K562 (cell line): ENCODE data around the gene CASD1.

ENCODE experiments used
- FOXP1 ChIP-seq: sonication (generic); formaldehyde crosslinking; IDR thresholded peaks from 2 replicates; pipeline ENCODE4 v1.8.0; 2022; ENCODE audit warnings: mild to moderate bottlenecking, missing genetic modification reagents
- MEF2D ChIP-seq: conservative IDR thresholded peaks from 2 replicates; pipeline ENCODE4 v1.6.1; 2016; ENCODE audit warnings: low read depth, missing genetic modification characterization, missing compliant biosample characterization
- POLR2AphosphoS5 ChIP-seq: IDR thresholded peaks from 2 replicates; pipeline ENCODE4 v1.6.1; 2011; ENCODE audit warnings: mild to moderate bottlenecking, low read depth, low read length, moderate library complexity; ENCODE audit not compliant: control insufficient read depth, insufficient read depth
- PRPF4 ChIP-seq: fragments of 200-400 bp; formaldehyde crosslinking; IDR thresholded peaks from one replicate; pipeline ENCODE4 v1.6.1; 2017; ENCODE audit warnings: low read length, low read depth, mild to moderate bottlenecking; ENCODE audit not compliant: insufficient read depth, poor library complexity, severe bottlenecking
- SMC3 ChIP-seq: conservative IDR thresholded peaks from 2 replicates; pipeline ENCODE4 v1.6.1; 2011; ENCODE audit warnings: low read depth, low read length, improper control_type of control experiment; ENCODE audit not compliant: insufficient read depth
- SRSF7 ChIP-seq: fragments of 200-400 bp; formaldehyde crosslinking; optimal IDR thresholded peaks from 2 replicates; pipeline ENCODE3; 2017; ENCODE audit warnings: mild to moderate bottlenecking, low read depth, low read length
- TBL1XR1 ChIP-seq, 2 experiments: IDR thresholded peaks; 2 replicates each; pipeline ENCODE4 v1.6.1; 2012; ENCODE audit warnings: improper control_type of control experiment in 2 of 2, low read length in 2 of 2, mild to moderate bottlenecking in 1 of 2
- TF ChIP-seq, protein P1 (sequence below): fragments of 450-650 bp; IDR thresholded peaks from 2 replicates; pipeline ENCODE4 v1.7.1; 2018; ENCODE audit warnings: mild to moderate bottlenecking, low read depth; ENCODE audit not compliant: partially characterized antibody

GRCh38 chr7:94477878-94478277, 31.7 kb upstream of the CASD1 start:
- TF ChIP-seq PRPF4 (no peak), TBL1XR1 (IDR thresholded peaks at IDR 0.05; ENCODE audit: low read length in 2 of 2) (no peak), FOXP1 (CRISPR knock-in tag) (no peak), SMC3 (no peak), POLR2AphosphoS5 (no peak), SRSF7 (no peak), MEF2D (tag) (no peak)
- TF ChIP-seq, protein P1, sequence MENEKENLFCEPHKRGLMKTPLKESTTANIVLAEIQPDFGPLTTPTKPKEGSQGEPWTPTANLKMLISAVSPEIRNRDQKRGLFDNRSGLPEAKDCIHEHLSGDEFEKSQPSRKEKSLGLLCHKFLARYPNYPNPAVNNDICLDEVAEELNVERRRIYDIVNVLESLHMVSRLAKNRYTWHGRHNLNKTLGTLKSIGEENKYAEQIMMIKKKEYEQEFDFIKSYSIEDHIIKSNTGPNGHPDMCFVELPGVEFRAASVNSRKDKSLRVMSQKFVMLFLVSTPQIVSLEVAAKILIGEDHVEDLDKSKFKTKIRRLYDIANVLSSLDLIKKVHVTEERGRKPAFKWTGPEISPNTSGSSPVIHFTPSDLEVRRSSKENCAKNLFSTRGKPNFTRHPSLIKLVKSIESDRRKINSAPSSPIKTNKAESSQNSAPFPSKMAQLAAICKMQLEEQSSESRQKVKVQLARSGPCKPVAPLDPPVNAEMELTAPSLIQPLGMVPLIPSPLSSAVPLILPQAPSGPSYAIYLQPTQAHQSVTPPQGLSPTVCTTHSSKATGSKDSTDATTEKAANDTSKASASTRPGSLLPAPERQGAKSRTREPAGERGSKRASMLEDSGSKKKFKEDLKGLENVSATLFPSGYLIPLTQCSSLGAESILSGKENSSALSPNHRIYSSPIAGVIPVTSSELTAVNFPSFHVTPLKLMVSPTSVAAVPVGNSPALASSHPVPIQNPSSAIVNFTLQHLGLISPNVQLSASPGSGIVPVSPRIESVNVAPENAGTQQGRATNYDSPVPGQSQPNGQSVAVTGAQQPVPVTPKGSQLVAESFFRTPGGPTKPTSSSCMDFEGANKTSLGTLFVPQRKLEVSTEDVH: no peak
